MM.1S (cell line): ENCODE results near the gene OR4F17.
"Not testable (repeated sequence)": the region's sequence is repeated elsewhere in the genome, so short reads cannot be mapped to it uniquely, and the experiment has no call there.

Experiments used
- CTCF ChIP-seq: fragments of 300-600 bp; sonication (generic); IDR thresholded peaks from 2 replicates; pipeline ENCODE4 v1.5.1; 2016; ENCODE audit warnings: antibody characterized with exemption, low read length, mixed read lengths
- EZH2 ChIP-seq: fragments of 300-600 bp; sonication (generic); optimal IDR thresholded peaks from 2 replicates; pipeline ENCODE3; 2017; ENCODE audit warnings: low read depth, mild to moderate bottlenecking, antibody characterized with exemption, low read length, mixed read lengths
- EZH2phosphoT487 ChIP-seq: fragments of 300-600 bp; sonication (generic); IDR thresholded peaks from 2 replicates; pipeline ENCODE4 v1.6.1; 2018; ENCODE audit warnings: antibody characterized with exemption, low read length

- not testable (repeated sequence) for TF ChIP-seq CTCF, EZH2, EZH2phosphoT487
These were observed 12.1 kb upstream of the OR4F17 start for GRCh38 chr19:94794-95193.
